HepG2 (cell line): ENCODE data around the gene CYP21A2. TPM values are rescaled to one million over a fixed set of nuclear protein-coding genes. Genes with fewer than 3 reads are reported as not detected.

Experiments
- E2F1 ChIP-seq: sonication (generic); formaldehyde crosslinking; IDR thresholded peaks from 2 replicates; pipeline ENCODE4 v1.5.0; 2020; ENCODE audit warnings: missing genetic modification reagents
- EED ChIP-seq: sonication (generic); formaldehyde crosslinking; IDR thresholded peaks from 2 replicates; pipeline ENCODE4 v1.5.0; 2020; ENCODE audit warnings: mild to moderate bottlenecking, missing genetic modification reagents
- ETV6 ChIP-seq: sonication (generic); formaldehyde crosslinking; conservative IDR thresholded peaks from 2 replicates; pipeline ENCODE4 v1.4.0; 2020; ENCODE audit warnings: missing genetic modification reagents
- HOXA3 ChIP-seq: sonication (generic); formaldehyde crosslinking; IDR thresholded peaks from 2 replicates; pipeline ENCODE4 v1.5.0; 2020; ENCODE audit warnings: missing genetic modification reagents
- KLF11 ChIP-seq: IDR thresholded peaks from 2 replicates; pipeline ENCODE4 v1.6.1; 2016; ENCODE audit warnings: missing compliant biosample characterization
- MLLT10 ChIP-seq: sonication (generic); formaldehyde crosslinking; IDR thresholded peaks from 2 replicates; pipeline ENCODE4 v1.4.0; 2020; ENCODE audit warnings: missing genetic modification reagents
- NFYB ChIP-seq: sonication (generic); formaldehyde crosslinking; IDR thresholded peaks from 2 replicates; pipeline ENCODE4 v1.4.0; 2020; ENCODE audit warnings: missing genetic modification reagents
- PHB2 ChIP-seq: fragments of 450-650 bp; IDR thresholded peaks from 2 replicates; pipeline ENCODE4 v1.6.1; 2018; ENCODE audit not compliant: partially characterized antibody
- RELA ChIP-seq: sonication (generic); formaldehyde crosslinking; IDR thresholded peaks from 2 replicates; pipeline ENCODE4 v1.4.0; 2020; ENCODE audit warnings: missing genetic modification reagents
- XBP1 ChIP-seq: sonication (generic); formaldehyde crosslinking; IDR thresholded peaks from 2 replicates; pipeline ENCODE4 v1.5.0; 2020; ENCODE audit warnings: missing genetic modification reagents
- ZC3H13 ChIP-seq: sonication (generic); formaldehyde crosslinking; IDR thresholded peaks from 2 replicates; pipeline ENCODE4 v1.8.1; 2023; ENCODE audit warnings: mild to moderate bottlenecking, missing genetic modification reagents, moderate library complexity
- ZHX1 ChIP-seq: sonication (generic); formaldehyde crosslinking; IDR thresholded peaks from 2 replicates; pipeline ENCODE4 v1.8.1; 2022; ENCODE audit warnings: low read depth, mild to moderate bottlenecking, missing genetic modification reagents
- ZNF20 ChIP-seq: sonication (generic); formaldehyde crosslinking; IDR thresholded peaks from 2 replicates; pipeline ENCODE4 v1.4.0; 2020; ENCODE audit warnings: mild to moderate bottlenecking, moderate library complexity, missing genetic modification reagents
- ZNF275 ChIP-seq: sonication (generic); formaldehyde crosslinking; IDR thresholded peaks from 2 replicates; pipeline ENCODE4 v1.8.0; 2022; ENCODE audit warnings: missing genetic modification reagents, mild to moderate bottlenecking, inconsistent platforms, borderline replicate concordance
- ZNF281 ChIP-seq: sonication (generic); formaldehyde crosslinking; IDR thresholded peaks from 2 replicates; pipeline ENCODE4 v1.4.0; 2020; ENCODE audit warnings: missing genetic modification reagents, borderline replicate concordance
- ZNF496 ChIP-seq: sonication (generic); formaldehyde crosslinking; IDR thresholded peaks from 2 replicates; pipeline ENCODE4 v1.8.1; 2023; ENCODE audit warnings: mild to moderate bottlenecking, moderate library complexity, missing genetic modification reagents; ENCODE audit not compliant: insufficient replicate concordance
- ZNF546 ChIP-seq: sonication (generic); formaldehyde crosslinking; conservative IDR thresholded peaks from 2 replicates; pipeline ENCODE4 v1.8.1; 2023; ENCODE audit warnings: mild to moderate bottlenecking, missing genetic modification reagents
- ZNF770 ChIP-seq: sonication (generic); formaldehyde crosslinking; IDR thresholded peaks from 2 replicates; pipeline ENCODE4 v1.5.0; 2020; ENCODE audit warnings: mild to moderate bottlenecking, missing genetic modification reagents
- polyA plus RNA-seq, 8 experiments: library from polyadenylated mRNA; depleted of rRNA in 3 of 8; stranded (reverse) in 7 of 8; unstranded in 1 of 8; fragments of >200 nt; fragmentation: Illumina TruSeq in 4 of 8; extraction: Trizol in 4 of 8; gene quantifications; 2 replicates each; pipeline versions ENCODE4 v1.2.1 to v1.2.3, GENCODE V29; 2011 to 2016; ENCODE audit warnings: low read depth in 4 of 8, missing spikeins in 1 of 8, mixed read lengths in 1 of 8; ENCODE audit not compliant: insufficient read depth in 1 of 8
- total RNA-seq, 5 experiments: library from RNA; depleted of rRNA; stranded (reverse); fragments of >200 nt; fragmentation: Illumina TruSeq; extraction: Trizol; gene quantifications; 2 replicates each; pipeline ENCODE4 v1.2.3, GENCODE V29; 2016; ENCODE audit warnings: low read depth in 1 of 5

Gene CYP21A2
- total and polyA plus RNA-seq, 2 of the 13 experiments (the other 11 are each of a cell fraction or from before 2014, with no cell fraction given), result 1.5 to 6.3 TPM

GRCh38 chr6:32047855-32048766 lies 9.9 kb downstream of the CYP21A2 start (continued):
- TF ChIP-seq ZNF496 (CRISPR knock-in tag), result no peak
- TF ChIP-seq ZNF281, result 0 out of 2 replicates have a peak, but pooled peaks have one; percentile 24
- TF ChIP-seq EED (CRISPR knock-in tag), result no peak
- TF ChIP-seq PHB2, result no peak
- no peak for TF ChIP-seq ZHX1
- TF ChIP-seq MLLT10 (CRISPR knock-in tag), result no peak
- no peak for TF ChIP-seq NFYB (CRISPR knock-in tag)
- peak; percentile 49; the same call in 1 of the 2 replicates for TF ChIP-seq ZNF546 (CRISPR knock-in tag)
- TF ChIP-seq KLF11, result peak; percentile 65; the same call in 1 of the 2 replicates
- peak; percentile 100 for TF ChIP-seq ZNF770
- TF ChIP-seq ETV6 (CRISPR knock-in tag), result peak; percentile 91
- no peak for TF ChIP-seq ZC3H13
- TF ChIP-seq XBP1 (CRISPR knock-in tag), result no peak
- no peak for TF ChIP-seq RELA (CRISPR knock-in tag)
- no peak for TF ChIP-seq E2F1 (CRISPR knock-in tag)
- no peak for TF ChIP-seq ZNF20 (CRISPR knock-in tag)
- peak; percentile 92; the same call in 1 of the 2 replicates for TF ChIP-seq ZNF275 (CRISPR knock-in tag)
- peak; percentile 90 for TF ChIP-seq HOXA3 (CRISPR knock-in tag)
